Testis (tissue), 2 donors: ENCODE data around the gene MAPK8IP3.
"Not testable (repeated sequence)": the region's sequence is repeated elsewhere in the genome, so short reads cannot be mapped to it uniquely, and the experiment has no call there.

ENCODE experiments used
- CTCF ChIP-seq, 3 experiments: fragments of 450-650 bp in 2 of 3; fragments of 200-600 bp in 1 of 3; sonication (generic) in 1 of 3; IDR thresholded peaks; one replicate each; pipeline ENCODE4 v1.5.1; 2016 to 2019; ENCODE audit warnings: antibody characterized with exemption in 3 of 3, mild to moderate bottlenecking in 2 of 3, moderate library complexity in 1 of 3
- POLR2A ChIP-seq: fragments of 450-650 bp; IDR thresholded peaks from one replicate; pipeline ENCODE4 v1.6.1; 2017; ENCODE audit warnings: antibody characterized with exemption, mild to moderate bottlenecking, moderate library complexity

GRCh38 chr16:1705324-1705687 is 689 bp upstream of the MAPK8IP3 start:
- TF ChIP-seq POLR2A; CTCF (IDR thresholded peaks at IDR 0.05): not testable (repeated sequence)
